HEK293 (cell line): ENCODE data around the gene RNF224.

Source experiments
- CTCF ChIP-seq: fragments of 450-650 bp; formaldehyde crosslinking; IDR thresholded peaks from 2 replicates; pipeline ENCODE4 v1.5.1; 2016; ENCODE audit warnings: missing biosample characterization, missing genetic modification characterization
- HOXC10 ChIP-seq: sonication (generic); formaldehyde crosslinking; IDR thresholded peaks from 2 replicates; pipeline ENCODE4 v1.8.1; 2023; ENCODE audit warnings: mild to moderate bottlenecking, missing genetic modification reagents
- KLF1 ChIP-seq: fragments of 450-650 bp; formaldehyde crosslinking; IDR thresholded peaks from 2 replicates; pipeline ENCODE4 v1.5.1; 2016; ENCODE audit warnings: missing biosample characterization, missing genetic modification characterization
- KLF16 ChIP-seq: fragments of 450-650 bp; formaldehyde crosslinking; IDR thresholded peaks from 2 replicates; pipeline ENCODE4 v1.5.1; 2017; ENCODE audit warnings: missing biosample characterization, missing genetic modification characterization
- SETDB1 ChIP-seq: IDR thresholded peaks from one replicate; pipeline ENCODE4 v1.6.1; 2017; ENCODE audit warnings: mild to moderate bottlenecking, low read length, moderate library complexity, mixed read lengths; ENCODE audit not compliant: insufficient read length
- ZNF121 ChIP-seq: fragments of 450-650 bp; formaldehyde crosslinking; IDR thresholded peaks from 2 replicates; pipeline ENCODE4 v1.5.1; 2016; ENCODE audit warnings: missing biosample characterization, missing genetic modification characterization
- ZNF140 ChIP-seq: fragments of 450-650 bp; formaldehyde crosslinking; IDR thresholded peaks from 2 replicates; pipeline ENCODE4 v1.5.1; 2016; ENCODE audit warnings: missing biosample characterization, missing genetic modification characterization
- ZNF155 ChIP-seq: fragments of 450-650 bp; formaldehyde crosslinking; IDR thresholded peaks from 2 replicates; pipeline ENCODE4 v1.5.1; 2016; ENCODE audit warnings: missing biosample characterization, missing genetic modification characterization
- ZNF211 ChIP-seq: fragments of 450-650 bp; formaldehyde crosslinking; IDR thresholded peaks from 2 replicates; pipeline ENCODE4 v1.5.1; 2016; ENCODE audit warnings: low read depth, missing biosample characterization, missing genetic modification characterization
- ZNF449 ChIP-seq: fragments of 450-650 bp; formaldehyde crosslinking; IDR thresholded peaks from 2 replicates; pipeline ENCODE4 v1.5.1; 2017; ENCODE audit warnings: missing biosample characterization, mild to moderate bottlenecking, missing genetic modification characterization, moderate library complexity
- ZNF626 ChIP-seq: fragments of 450-650 bp; sonication (Bioruptor Pico); formaldehyde crosslinking; IDR thresholded peaks from 2 replicates; pipeline ENCODE4 v1.5.1; 2018; ENCODE audit warnings: missing biosample characterization, missing genetic modification characterization, inconsistent platforms
- TF ChIP-seq, protein P1 (sequence below): fragments of 450-650 bp; formaldehyde crosslinking; IDR thresholded peaks from 2 replicates; pipeline ENCODE4 v1.5.1; 2017; ENCODE audit warnings: missing biosample characterization, missing genetic modification characterization
- TF ChIP-seq, protein P2 (sequence below): fragments of 450-650 bp; formaldehyde crosslinking; IDR thresholded peaks from 2 replicates; pipeline ENCODE4 v1.5.1; 2016; ENCODE audit warnings: missing biosample characterization, missing genetic modification characterization

GRCh38 chr9:137240841-137241489 is 13.7 kb downstream of the RNF224 start, which contains the start of gene TUBB4B:
- no peak for TF ChIP-seq ZNF449 (tag by site-specific recombination)
- TF ChIP-seq CTCF (tag by site-specific recombination), result no peak
- TF ChIP-seq, protein P1, sequence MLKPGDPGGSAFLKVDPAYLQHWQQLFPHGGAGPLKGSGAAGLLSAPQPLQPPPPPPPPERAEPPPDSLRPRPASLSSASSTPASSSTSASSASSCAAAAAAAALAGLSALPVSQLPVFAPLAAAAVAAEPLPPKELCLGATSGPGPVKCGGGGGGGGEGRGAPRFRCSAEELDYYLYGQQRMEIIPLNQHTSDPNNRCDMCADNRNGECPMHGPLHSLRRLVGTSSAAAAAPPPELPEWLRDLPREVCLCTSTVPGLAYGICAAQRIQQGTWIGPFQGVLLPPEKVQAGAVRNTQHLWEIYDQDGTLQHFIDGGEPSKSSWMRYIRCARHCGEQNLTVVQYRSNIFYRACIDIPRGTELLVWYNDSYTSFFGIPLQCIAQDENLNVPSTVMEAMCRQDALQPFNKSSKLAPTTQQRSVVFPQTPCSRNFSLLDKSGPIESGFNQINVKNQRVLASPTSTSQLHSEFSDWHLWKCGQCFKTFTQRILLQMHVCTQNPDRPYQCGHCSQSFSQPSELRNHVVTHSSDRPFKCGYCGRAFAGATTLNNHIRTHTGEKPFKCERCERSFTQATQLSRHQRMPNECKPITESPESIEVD (tag by site-specific recombination), result no peak
- TF ChIP-seq, protein P2, sequence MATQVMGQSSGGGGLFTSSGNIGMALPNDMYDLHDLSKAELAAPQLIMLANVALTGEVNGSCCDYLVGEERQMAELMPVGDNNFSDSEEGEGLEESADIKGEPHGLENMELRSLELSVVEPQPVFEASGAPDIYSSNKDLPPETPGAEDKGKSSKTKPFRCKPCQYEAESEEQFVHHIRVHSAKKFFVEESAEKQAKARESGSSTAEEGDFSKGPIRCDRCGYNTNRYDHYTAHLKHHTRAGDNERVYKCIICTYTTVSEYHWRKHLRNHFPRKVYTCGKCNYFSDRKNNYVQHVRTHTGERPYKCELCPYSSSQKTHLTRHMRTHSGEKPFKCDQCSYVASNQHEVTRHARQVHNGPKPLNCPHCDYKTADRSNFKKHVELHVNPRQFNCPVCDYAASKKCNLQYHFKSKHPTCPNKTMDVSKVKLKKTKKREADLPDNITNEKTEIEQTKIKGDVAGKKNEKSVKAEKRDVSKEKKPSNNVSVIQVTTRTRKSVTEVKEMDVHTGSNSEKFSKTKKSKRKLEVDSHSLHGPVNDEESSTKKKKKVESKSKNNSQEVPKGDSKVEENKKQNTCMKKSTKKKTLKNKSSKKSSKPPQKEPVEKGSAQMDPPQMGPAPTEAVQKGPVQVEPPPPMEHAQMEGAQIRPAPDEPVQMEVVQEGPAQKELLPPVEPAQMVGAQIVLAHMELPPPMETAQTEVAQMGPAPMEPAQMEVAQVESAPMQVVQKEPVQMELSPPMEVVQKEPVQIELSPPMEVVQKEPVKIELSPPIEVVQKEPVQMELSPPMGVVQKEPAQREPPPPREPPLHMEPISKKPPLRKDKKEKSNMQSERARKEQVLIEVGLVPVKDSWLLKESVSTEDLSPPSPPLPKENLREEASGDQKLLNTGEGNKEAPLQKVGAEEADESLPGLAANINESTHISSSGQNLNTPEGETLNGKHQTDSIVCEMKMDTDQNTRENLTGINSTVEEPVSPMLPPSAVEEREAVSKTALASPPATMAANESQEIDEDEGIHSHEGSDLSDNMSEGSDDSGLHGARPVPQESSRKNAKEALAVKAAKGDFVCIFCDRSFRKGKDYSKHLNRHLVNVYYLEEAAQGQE (tag by site-specific recombination), result no peak; the same call in 1 of the 2 replicates
- TF ChIP-seq KLF1 (tag by site-specific recombination), result no peak; the same call in 1 of the 2 replicates
- TF ChIP-seq KLF16 (tag by site-specific recombination), result peak; percentile 89
- TF ChIP-seq ZNF140, result no peak
- no peak for TF ChIP-seq SETDB1
- no peak for TF ChIP-seq ZNF155
- no peak for TF ChIP-seq HOXC10
- TF ChIP-seq ZNF626 (tag by site-specific recombination), result no peak
- TF ChIP-seq ZNF211, result no peak
- TF ChIP-seq ZNF121 (tag by site-specific recombination), result no peak
